BJ (cell line): ENCODE results near the gene SPRED1. TPM values are rescaled to one million over a fixed set of nuclear protein-coding genes. Genes with fewer than 3 reads are reported as not detected.
"Not testable (repeated sequence)": the region's sequence is repeated elsewhere in the genome, so short reads cannot be mapped to it uniquely, and the experiment has no call there.

Experiments
- CTCF ChIA-PET: fragments of 350-600 bp; formaldehyde crosslinking; extraction: SDS; loops from one replicate; lab custom pipeline; 2021; ENCODE audit warnings: antibody characterized with exemption, inconsistent platforms; lab: Yijun Ruan, JAX
- POLR2A ChIA-PET: fragments of 300-600 bp; sonication (Branson Sonifier 250); formaldehyde crosslinking; extraction: SDS; loops from one replicate; lab custom pipeline; 2021; ENCODE audit warnings: antibody characterized with exemption; lab: Charles Lee
- DNase-seq: peaks from one replicate; pipeline ENCODE4 v3.0.0-alpha.2; 2011; ENCODE audit warnings: low read depth
- H3K27me3 ChIP-seq: 2 replicates; pipeline ENCODE4 v1.6.0; 2011; ENCODE audit warnings: low read length; ENCODE audit not compliant: control insufficient read depth, insufficient read depth
- H3K36me3 ChIP-seq: 2 replicates; pipeline ENCODE4 v1.5.1; 2011; ENCODE audit warnings: low read length; ENCODE audit not compliant: control insufficient read depth, insufficient read depth
- H3K4me3 ChIP-seq: 2 replicates; pipeline ENCODE4 v1.5.1; 2011; ENCODE audit warnings: low read depth, mild to moderate bottlenecking, control low read depth, low read length
- polyA plus RNA-seq: library from polyadenylated mRNA; depleted of rRNA; stranded (reverse); fragments of >200 nt; gene quantifications from 2 replicates; pipeline ENCODE4 v1.2.3, GENCODE V29; 2011
- TF ChIP-seq, protein P1 (sequence below): IDR thresholded peaks from 2 replicates; pipeline ENCODE4 v1.5.1; 2011; ENCODE audit warnings: low read depth, mild to moderate bottlenecking, control low read depth, inconsistent platforms, low read length, moderate library complexity; ENCODE audit not compliant: insufficient read depth

SPRED1 gene
- polyA plus RNA-seq, 1 experiment: 5.2 TPM

DNA sequence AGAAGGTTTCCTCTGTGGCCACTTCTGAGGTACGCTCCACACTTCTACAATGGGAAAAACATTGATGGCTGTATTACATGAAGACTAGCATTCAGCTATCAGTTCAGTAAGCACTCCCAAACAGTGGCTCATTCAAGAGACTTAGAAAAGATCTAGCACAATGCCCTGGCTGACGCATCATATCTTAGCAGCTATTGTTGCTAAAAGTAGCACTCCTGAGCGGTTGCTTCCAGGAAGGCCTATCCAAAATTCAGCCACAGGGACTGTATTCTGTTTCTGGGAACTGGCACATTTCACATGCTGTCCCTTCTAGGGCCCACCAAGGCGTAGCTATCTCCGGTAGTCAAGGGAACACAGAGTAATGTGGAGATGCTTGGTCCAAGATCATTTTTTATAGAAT lies 21.2 kb upstream of the SPRED1 start:
- H3K4me3 ChIP-seq: no peak overlapping the region
- TF ChIP-seq, protein P1, sequence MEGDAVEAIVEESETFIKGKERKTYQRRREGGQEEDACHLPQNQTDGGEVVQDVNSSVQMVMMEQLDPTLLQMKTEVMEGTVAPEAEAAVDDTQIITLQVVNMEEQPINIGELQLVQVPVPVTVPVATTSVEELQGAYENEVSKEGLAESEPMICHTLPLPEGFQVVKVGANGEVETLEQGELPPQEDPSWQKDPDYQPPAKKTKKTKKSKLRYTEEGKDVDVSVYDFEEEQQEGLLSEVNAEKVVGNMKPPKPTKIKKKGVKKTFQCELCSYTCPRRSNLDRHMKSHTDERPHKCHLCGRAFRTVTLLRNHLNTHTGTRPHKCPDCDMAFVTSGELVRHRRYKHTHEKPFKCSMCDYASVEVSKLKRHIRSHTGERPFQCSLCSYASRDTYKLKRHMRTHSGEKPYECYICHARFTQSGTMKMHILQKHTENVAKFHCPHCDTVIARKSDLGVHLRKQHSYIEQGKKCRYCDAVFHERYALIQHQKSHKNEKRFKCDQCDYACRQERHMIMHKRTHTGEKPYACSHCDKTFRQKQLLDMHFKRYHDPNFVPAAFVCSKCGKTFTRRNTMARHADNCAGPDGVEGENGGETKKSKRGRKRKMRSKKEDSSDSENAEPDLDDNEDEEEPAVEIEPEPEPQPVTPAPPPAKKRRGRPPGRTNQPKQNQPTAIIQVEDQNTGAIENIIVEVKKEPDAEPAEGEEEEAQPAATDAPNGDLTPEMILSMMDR: no peak
- no peak for DNase-seq
- ChIA-PET CTCF (no interaction called here), POLR2A (no interaction called here)
- H3K27me3 ChIP-seq: no peaks in the 10 kb centered on the region; the same call in 1 of the 2 replicates
- no peaks in the 10 kb centered on the region for H3K36me3 ChIP-seq

DNA sequence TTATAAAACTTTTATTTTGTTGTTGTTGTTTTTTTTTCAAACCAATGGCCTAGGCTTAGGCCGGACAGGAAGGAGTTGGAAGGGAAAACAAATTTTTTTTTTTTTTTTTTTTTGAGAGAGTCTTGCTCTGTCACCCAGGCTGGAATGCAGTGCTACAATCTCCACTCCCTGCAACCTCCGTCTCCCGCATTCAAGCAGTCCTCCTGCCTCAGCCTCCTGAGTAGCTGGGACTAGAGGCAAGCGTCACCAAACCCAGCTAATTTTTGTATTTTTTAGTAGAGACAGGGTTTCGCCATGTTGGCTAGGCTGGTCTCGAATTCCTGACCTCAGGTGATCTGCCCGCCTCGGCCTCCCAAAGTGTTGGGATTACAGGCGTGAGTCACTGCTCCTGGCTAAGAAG lies 15.6 kb upstream of the SPRED1 start:
- CTCF ChIA-PET: interaction anchor here (0.9 to 1.1 kb wide), 2 partner anchors 10 to 12 kb away, joined by 3 to 4 read pairs; no protein-coding TSS in a partner anchor
- H3K27me3 ChIP-seq, H3K36me3 ChIP-seq, POLR2A ChIA-PET, DNase-seq, H3K4me3 ChIP-seq: not testable (repeated sequence)

DNA sequence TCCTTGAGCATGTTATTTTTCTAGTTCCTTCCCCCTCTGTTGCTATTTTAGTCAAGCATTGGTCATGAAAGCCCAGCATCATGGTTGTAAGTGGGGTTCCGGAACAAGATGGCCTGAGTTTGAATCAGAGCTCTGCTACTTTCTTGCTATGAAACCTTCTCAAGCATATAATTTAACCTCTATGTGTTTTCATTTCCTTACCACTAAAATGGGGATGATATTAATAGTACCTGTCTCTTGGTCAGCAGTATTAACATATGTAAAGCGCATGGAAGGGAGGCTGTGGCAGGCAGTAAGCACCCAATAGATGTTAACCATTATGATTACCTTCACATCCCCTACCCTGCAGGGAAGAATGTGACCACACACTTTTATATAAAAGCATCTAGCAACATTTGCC lies 14.3 kb upstream of the SPRED1 start:
- Histone ChIP-seq H3K36me3 (no peaks in the 10 kb centered on the region), H3K4me3 (no peak overlapping the region), H3K27me3 (no peaks in the 10 kb centered on the region)
- ChIA-PET CTCF (no interaction called here), POLR2A (no interaction called here)
- no peak for DNase-seq
- TF ChIP-seq, protein P1: no peak

DNA sequence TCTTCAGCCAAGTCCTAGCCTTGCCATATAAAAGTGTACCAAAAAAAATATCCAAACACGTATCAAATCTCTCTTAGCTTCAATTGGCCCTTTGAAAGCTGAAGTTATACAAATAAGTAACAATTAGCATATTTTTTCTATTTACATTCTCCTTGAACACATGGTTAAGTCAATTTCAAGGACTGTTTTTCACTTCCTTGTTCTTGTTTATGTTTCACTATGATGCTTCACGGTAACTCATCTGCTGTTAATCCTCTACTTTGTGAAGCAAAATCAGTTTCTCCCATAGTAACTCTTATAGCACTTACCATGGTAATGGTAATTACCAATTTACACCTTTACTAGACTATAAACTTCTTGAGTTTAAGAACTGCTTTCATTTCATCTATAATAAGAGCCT lies 10.6 kb upstream of the SPRED1 start:
- Histone ChIP-seq H3K4me3 (no peak overlapping the region), H3K27me3 (no peaks in the 10 kb centered on the region), H3K36me3 (no peaks in the 10 kb centered on the region)
- POLR2A ChIA-PET: no interaction called here
- CTCF ChIA-PET: no interaction called here
- TF ChIP-seq, protein P1: no peak
- DNase-seq: no peak

DNA sequence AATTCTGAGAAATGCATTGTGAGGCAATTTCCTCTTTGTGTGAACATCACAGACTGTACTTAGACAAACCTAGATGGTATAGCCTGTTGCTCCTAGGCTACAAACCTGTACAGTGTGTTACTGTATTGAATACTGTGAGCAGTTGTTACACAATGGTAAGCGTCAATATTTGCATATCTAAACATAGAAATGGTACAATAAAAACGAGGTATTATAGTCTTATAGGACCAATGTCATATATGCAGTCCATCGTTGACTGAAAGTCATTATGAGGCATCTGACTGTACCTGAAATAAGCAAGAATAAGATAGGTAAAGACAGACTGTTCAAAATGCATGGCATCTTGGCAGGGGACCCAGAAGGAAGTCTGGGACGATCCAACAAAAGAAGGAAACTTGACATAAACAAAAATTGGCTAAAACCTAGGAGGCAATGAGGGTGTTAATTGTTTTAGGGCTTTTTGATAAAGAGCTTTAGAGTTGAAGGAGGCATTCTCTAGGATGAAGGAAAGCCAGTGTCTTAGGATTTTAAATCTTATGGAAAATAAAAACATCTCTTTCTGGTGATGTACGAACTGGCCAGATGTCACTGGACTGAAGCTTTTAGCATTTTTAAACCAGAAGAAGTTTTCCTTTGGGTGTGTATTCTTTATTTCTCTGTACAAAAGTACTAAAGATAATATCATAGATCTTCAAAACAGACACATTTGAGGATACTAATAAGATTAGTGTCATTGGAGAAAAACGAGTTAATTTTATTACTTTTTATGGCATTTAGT lies 9.2 kb upstream of the SPRED1 start:
- DNase-seq: no peak
- ChIA-PET CTCF (interaction anchor here (1.0 to 1.2 kb wide), 2 partner anchors 8 to 11 kb away, joined by 3 read pairs; no protein-coding TSS in a partner anchor), POLR2A (interaction anchor here (0.7 kb wide), 1 partner anchor 73 kb away, joined by 3 read pairs; no protein-coding TSS in a partner anchor)
- Histone ChIP-seq H3K27me3 (no peaks in the 10 kb centered on the region), H3K36me3 (no peaks in the 10 kb centered on the region), H3K4me3 (no peak overlapping the region)
- TF ChIP-seq, protein P1: no peak
